ENCODE data around the gene TMEM97. TPM values are rescaled to one million over a fixed set of nuclear protein-coding genes. Genes with fewer than 3 reads are reported as not detected.
"Not testable (repeated sequence)": the region's sequence is repeated elsewhere in the genome, so short reads cannot be mapped to it uniquely, and the experiment has no call there.

Gene TMEM97
- total RNA-seq, 3 donors from 2014 or later (not counting 1 experiment from before 2014, with no cell fraction given) = 4.6 to 8.8 (median 7.5) TPM

DNA sequence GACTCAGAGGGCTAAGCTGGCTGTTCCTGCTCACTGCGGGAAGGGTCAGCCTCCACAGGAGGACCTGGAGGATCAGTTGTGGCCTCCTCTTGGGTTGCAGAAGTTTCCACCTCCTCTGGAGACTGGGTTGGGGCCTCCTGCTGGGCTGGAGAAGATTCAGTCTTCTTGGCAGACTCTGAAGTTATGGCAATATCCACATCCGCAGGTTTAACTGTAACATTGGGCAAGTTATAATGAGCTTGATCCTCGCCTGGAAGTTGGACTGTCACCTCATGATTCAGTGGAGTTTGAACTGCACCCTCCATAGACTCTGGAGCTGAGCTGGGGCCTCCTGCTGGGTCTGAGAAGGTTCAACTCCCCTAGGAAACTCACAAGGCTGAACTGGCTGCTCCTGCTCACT, 47.6 kb upstream of the TMEM97 start:
- Mint-ChIP-seq H3K9me3 (peaks cover 0 to 3% of the 10 kb centered on the region in 2 donors), H3K4me1 (peaks cover 0 to 5% of the 10 kb centered on the region in 2 donors), H3K27me3 (ENCODE audit: low read depth in 2 of 2) (peaks cover 29 to 61% of the 10 kb centered on the region in 2 donors), H3K36me3 (no peaks in the 10 kb centered on the region), H3K27ac (no peak overlapping the region), H3K4me3 (no peak overlapping the region)
- Histone ChIP-seq H3K36me3 (ENCODE audit: control insufficient read depth, insufficient read depth, low read length) (no peaks in the 10 kb centered on the region), H3K4me3 (ENCODE audit: low read length) (no peak overlapping the region), H3K27ac (ENCODE audit: low read length) (no peak overlapping the region), H3K4me1 (ENCODE audit: control insufficient read depth, insufficient read depth, low read length) (peaks cover 8% of the 10 kb centered on the region), H3K27me3 (ENCODE audit: control insufficient read depth, insufficient read depth, low read length) (peaks cover 10% of the 10 kb centered on the region), H3K9me3 (ENCODE audit: control insufficient read depth, insufficient read depth, low read length) (no peaks in the 10 kb centered on the region)
- ATAC-seq (no peak), DNase-seq (no peak)
- TF ChIP-seq, protein P1, sequence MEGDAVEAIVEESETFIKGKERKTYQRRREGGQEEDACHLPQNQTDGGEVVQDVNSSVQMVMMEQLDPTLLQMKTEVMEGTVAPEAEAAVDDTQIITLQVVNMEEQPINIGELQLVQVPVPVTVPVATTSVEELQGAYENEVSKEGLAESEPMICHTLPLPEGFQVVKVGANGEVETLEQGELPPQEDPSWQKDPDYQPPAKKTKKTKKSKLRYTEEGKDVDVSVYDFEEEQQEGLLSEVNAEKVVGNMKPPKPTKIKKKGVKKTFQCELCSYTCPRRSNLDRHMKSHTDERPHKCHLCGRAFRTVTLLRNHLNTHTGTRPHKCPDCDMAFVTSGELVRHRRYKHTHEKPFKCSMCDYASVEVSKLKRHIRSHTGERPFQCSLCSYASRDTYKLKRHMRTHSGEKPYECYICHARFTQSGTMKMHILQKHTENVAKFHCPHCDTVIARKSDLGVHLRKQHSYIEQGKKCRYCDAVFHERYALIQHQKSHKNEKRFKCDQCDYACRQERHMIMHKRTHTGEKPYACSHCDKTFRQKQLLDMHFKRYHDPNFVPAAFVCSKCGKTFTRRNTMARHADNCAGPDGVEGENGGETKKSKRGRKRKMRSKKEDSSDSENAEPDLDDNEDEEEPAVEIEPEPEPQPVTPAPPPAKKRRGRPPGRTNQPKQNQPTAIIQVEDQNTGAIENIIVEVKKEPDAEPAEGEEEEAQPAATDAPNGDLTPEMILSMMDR (IDR thresholded peaks at IDR 0.05) = no peak
- intact Hi-C loops (cut with micrococcal nuclease) = no loop called here
- 90% methylated on average over 3 of the region's 3 CpGs for WGBS (ENCODE audit: insufficient coverage)

- Mint-ChIP-seq H3K27me3 (ENCODE audit: low read depth in 2 of 2) (peaks cover 35 to 61% of the 10 kb centered on the region in 2 donors), H3K27ac (no peak overlapping the region), H3K4me3 (no peak overlapping the region), H3K4me1 (peaks cover 0 to 5% of the 10 kb centered on the region in 2 donors), H3K36me3 (no peaks in the 10 kb centered on the region), H3K9me3 (peaks cover 0 to under 1% of the 10 kb centered on the region in 2 donors)
- no peak for ATAC-seq
- intact Hi-C loops (cut with micrococcal nuclease) = no loop called here
- H3K4me1 ChIP-seq (ENCODE audit: control insufficient read depth, insufficient read depth, low read length) = peaks cover 8% of the 10 kb centered on the region
- no peaks in the 10 kb centered on the region for H3K36me3 ChIP-seq (ENCODE audit: control insufficient read depth, insufficient read depth, low read length)
- 66% methylated on average over 2 of the region's 2 CpGs for WGBS (ENCODE audit: insufficient coverage)
- no peaks in the 10 kb centered on the region for H3K9me3 ChIP-seq (ENCODE audit: control insufficient read depth, insufficient read depth, low read length)
- H3K27me3 ChIP-seq (ENCODE audit: control insufficient read depth, insufficient read depth, low read length) = peaks cover 12% of the 10 kb centered on the region
- TF ChIP-seq, protein P1 (IDR thresholded peaks at IDR 0.05) = no peak
- no peak overlapping the region for H3K4me3 ChIP-seq (ENCODE audit: low read length)
- no peak for DNase-seq
- H3K27ac ChIP-seq (ENCODE audit: low read length) = no peak overlapping the region
Observed at GRCh38 chr17:28272166-28272565, 46.8 kb upstream of the TMEM97 start.

- H3K36me3 Mint-ChIP-seq; H3K4me3 ChIP-seq (ENCODE audit: low read length); H3K36me3 ChIP-seq (ENCODE audit: control insufficient read depth, insufficient read depth, low read length); ATAC-seq; intact Hi-C loops (cut with micrococcal nuclease); H3K4me3 Mint-ChIP-seq; H3K9me3 Mint-ChIP-seq; H3K27ac Mint-ChIP-seq; H3K27ac ChIP-seq (ENCODE audit: low read length); DNase-seq; H3K9me3 ChIP-seq (ENCODE audit: control insufficient read depth, insufficient read depth, low read length): not testable (repeated sequence)
- Mint-ChIP-seq H3K27me3 (ENCODE audit: low read depth in 2 of 2) (peaks cover 36 to 61% of the 10 kb centered on the region in 2 donors), H3K4me1 (peaks cover 4 to 11% of the 10 kb centered on the region in 2 donors)
- 89% methylated on average over 5 of the region's 5 CpGs for WGBS (ENCODE audit: insufficient coverage)
- H3K4me1 ChIP-seq (ENCODE audit: control insufficient read depth, insufficient read depth, low read length) = peaks cover 17% of the 10 kb centered on the region
- peaks cover 12% of the 10 kb centered on the region for H3K27me3 ChIP-seq (ENCODE audit: control insufficient read depth, insufficient read depth, low read length)
Observed at GRCh38 chr17:28273341-28273740, 45.7 kb upstream of the TMEM97 start.

DNA sequence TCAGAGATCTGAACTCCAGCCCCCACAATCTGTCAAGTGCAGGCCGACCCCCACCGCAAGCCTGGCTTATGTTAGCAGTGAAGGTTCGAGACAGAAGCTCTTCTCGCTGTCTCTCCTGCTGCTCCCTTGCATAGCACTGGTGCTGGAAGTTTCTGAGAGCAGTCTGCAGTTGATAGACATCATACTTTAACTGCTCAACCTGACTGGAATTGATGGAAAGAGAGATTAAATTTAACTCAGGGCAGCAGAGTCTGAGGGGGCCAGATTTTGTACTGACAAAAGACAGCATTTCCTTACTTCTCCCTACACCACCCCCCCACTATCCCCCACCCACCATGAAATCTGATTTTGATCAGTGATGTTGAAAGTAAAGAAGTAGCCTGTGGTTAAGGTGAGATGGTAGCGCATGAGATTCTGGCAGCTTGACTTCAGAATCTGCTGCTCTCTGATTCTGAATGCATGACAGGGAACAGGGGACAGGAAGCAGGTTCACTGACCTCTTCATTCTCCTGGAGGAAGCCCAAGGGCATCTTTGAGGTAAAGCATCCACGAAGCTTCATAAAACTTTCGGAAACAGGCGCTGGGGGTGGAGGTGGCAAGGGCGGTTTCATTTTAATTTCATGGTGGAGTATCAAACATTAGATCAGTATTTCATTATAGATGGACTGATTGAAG, 44.3 kb upstream of the TMEM97 start:
- no peaks in the 10 kb centered on the region for H3K9me3 ChIP-seq (ENCODE audit: control insufficient read depth, insufficient read depth, low read length)
- no peaks in the 10 kb centered on the region for H3K36me3 Mint-ChIP-seq
- no peaks in the 10 kb centered on the region for H3K36me3 ChIP-seq (ENCODE audit: control insufficient read depth, insufficient read depth, low read length)
- H3K4me3 ChIP-seq (ENCODE audit: low read length) = no peak overlapping the region
- H3K27me3 ChIP-seq (ENCODE audit: control insufficient read depth, insufficient read depth, low read length) = peaks cover 12% of the 10 kb centered on the region
- TF ChIP-seq, protein P1 (IDR thresholded peaks at IDR 0.05) = no peak
- H3K4me3 Mint-ChIP-seq = no peak overlapping the region
- no peak for ATAC-seq
- peaks cover 8 to 15% of the 10 kb centered on the region in 2 donors for H3K4me1 Mint-ChIP-seq
- H3K27ac ChIP-seq (ENCODE audit: low read length) = no peak overlapping the region
- intact Hi-C loops (cut with micrococcal nuclease) = no loop called here
- no peak overlapping the region for H3K27ac Mint-ChIP-seq
- H3K27me3 Mint-ChIP-seq (ENCODE audit: low read depth in 2 of 2) = peaks cover 32 to 50% of the 10 kb centered on the region in 2 donors
- WGBS (ENCODE audit: insufficient coverage) = 83% methylated on average over 9 of the region's 9 CpGs
- H3K9me3 Mint-ChIP-seq = no peaks in the 10 kb centered on the region
- peaks cover 19% of the 10 kb centered on the region for H3K4me1 ChIP-seq (ENCODE audit: control insufficient read depth, insufficient read depth, low read length)
- DNase-seq = no peak

All from natural killer cell (primary cell).